HG03460 (cell line): ENCODE data around the gene UFSP2.
"Not testable (repeated sequence)": the region's sequence is repeated elsewhere in the genome, so short reads cannot be mapped to it uniquely, and the experiment has no call there.

Experiments
- ATAC-seq: cut with Tn5 transposase; IDR thresholded peaks from one replicate; pipeline ENCODE4 v1.9.1; 2021; ENCODE audit not compliant: unreplicated experiment

Gene UFSP2

DNA sequence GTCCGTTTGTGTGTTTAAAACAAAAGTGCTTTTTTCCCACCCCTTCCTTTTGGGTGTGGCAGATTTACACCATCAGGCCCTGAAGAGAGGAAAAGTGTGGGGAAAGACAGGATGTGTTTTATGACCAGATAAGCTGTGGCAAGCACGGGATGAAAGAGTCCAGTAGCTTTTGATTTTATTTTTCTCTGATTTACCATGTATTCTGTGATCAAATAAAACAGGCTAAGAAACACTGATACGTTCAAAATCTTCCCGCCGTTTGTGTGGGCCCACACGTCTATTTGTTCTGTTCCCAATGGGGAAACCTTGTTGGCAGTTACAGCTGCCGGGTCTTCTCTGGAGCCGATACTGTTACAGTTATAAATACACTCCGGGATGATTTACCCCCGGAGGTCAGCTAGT lies 40.8 kb downstream of the UFSP2 start:
- no peak for ATAC-seq

DNA sequence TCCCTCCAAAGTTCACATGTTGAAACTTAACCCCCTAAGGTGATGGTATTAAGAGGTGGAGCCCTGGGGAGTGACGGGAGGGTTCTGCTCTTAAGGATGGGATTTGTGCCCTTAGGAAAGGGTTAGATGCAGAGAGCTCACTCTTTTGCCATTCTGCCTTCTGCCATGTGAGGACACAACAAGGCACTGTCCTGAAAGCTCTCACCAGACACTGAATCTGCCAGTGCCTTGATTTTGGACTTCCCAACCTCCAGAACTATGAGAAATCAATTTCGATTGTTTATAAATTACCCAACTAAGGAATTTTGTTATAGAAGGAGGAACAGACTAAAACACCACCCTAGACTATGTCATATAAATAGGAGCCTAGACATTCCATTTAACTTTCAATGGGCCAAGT lies 41.7 kb downstream of the UFSP2 start:
- no peak for ATAC-seq

DNA sequence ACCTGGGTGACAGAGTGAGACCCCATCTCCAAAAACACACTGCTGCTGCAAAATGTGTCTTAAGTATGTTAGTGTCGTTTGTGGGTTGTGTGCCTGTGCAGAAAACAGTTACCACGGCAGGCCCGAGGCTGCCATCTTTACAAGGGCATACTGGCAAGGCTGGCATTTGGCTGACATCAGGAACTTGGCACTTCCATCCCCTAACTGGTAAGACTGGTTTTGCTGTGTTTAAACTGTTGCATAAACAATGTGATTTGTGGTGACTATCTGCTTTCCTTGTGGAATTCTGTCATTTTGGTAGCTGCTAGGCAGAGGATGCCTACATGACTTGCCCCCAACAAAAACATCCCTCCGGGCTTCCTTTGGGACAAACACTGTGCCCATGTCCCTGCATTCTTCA lies 42.3 kb downstream of the UFSP2 start:
- ATAC-seq: no peak

DNA sequence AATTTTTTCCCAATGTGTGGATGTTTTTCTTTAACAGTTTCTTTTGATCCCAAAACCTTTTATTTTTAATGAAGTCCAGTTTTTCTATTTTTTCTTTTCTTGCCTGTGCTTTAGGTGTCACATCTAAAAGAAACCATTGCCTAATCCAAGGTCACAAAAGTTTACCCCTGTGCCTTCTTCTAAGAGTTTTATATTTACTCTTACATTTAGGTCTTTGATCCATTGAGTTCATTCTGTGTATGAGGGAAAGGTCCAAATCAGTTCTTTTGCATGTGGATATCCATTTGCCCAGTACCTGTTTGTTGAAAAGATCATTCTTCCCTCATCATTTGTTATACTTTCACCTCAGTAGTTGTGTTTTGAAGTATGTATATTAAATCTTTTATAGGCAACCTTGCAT lies 43.0 kb downstream of the UFSP2 start:
- ATAC-seq: no peak

DNA sequence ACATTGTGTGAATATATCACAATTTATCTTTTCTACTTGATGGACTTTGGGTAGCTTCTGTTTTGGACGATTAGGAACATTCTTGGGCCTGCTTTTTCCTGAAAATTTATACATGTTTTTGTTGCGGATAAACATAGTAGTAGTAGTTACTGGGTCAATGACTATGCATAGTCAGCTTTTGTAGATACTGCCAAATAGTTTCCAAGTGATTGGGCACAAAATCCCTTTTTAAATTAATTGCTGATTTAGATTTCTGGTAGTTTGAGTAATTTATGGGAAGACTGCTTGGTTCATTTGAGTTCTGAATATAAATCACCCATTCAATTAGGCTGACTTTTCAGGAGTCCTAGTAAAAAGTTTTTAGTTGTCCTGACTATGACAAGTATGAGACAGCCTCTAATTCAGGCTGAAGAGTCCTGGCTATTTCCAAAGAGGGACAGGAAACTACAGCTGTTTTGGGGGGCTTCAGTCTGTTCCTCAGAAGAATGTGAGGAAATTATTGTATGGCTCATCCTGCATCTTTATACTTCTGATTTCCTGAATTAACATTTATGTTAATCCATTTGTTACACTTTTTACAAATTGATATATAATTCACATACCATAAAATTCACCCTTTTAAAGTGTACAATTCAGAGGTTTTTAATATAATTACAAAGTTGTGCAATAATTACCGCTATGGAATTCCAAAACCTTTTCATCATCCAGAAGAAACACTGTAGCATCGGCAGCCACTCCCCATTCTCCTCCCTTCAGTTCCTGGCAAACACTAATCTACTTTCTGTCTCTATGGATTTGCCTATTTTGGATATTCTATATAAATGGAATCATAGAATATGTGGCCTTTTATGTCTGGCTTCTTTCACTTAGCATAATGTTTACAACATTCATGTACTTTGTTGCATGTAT lies 44.2 kb downstream of the UFSP2 start:
- no peak for ATAC-seq

GRCh38 chr4:185380320-185380719 lies 45.4 kb downstream of the UFSP2 start:
- no peak for ATAC-seq

- no peak for ATAC-seq
Measured at GRCh38 chr4:185379326-185380295, 46.2 kb downstream of the UFSP2 start.

- ATAC-seq: no peak
Measured at GRCh38 chr4:185378264-185378663, 47.5 kb downstream of the UFSP2 start.

- no peak for ATAC-seq
Measured at GRCh38 chr4:185374573-185374972, 51.2 kb downstream of the UFSP2 start.

DNA sequence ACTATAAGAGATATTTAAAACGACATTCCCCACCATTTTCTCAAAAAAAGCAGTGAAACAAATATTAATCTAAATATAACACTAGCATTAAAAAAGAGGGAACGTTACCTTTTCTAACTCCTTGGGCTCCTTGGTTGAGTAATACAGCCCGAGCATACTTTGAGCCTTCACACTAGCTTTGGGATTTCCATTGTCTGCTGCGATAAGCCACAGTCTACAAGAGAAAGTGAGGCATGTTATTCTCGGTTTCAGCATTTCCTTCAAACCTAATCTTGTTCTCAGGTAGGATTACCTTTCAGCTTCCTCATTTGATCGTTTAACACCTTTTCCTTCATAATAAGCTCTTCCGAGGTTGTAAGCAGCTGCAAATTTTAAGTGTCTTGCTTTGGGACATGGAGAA lies 51.7 kb downstream of the UFSP2 start:
- no peak for ATAC-seq

GRCh38 chr4:185371702-185372101 lies 54.1 kb downstream of the UFSP2 start:
- no peak for ATAC-seq

DNA sequence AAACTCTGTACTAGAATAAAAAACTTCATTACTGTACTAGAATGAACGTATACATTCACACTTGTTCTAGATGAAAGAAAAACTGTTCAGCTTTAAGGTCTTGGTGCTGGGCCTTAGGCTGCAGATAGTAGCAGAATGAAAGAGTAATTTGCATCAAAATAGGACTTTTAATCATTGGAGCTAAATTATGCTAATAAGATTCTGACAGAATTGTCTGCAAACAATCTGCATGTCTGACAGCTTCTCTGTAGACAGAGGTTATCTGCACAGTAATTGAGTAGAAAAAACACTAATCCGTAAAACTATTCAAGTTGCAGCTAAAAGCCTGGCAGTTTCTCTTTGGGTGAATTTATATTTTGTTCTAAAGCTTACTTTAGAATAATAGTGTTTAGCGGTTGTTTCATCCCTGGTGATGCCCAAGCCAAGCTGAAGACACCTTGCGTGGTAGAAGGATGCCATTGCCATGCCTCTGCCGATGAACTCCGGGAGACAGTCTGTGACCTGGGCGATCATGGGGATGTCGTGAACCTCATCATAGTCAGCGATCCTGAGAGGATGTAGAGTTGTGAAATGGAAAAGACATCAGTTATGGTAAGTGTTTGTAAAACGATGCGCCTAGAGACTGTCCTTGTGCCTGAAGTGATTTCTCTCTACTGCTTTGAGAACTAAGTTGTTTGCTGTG lies 55.4 kb downstream of the UFSP2 start:
- no peak for ATAC-seq

- ATAC-seq: no peak
Measured at GRCh38 chr4:185369731-185370130, 56.0 kb downstream of the UFSP2 start.

DNA sequence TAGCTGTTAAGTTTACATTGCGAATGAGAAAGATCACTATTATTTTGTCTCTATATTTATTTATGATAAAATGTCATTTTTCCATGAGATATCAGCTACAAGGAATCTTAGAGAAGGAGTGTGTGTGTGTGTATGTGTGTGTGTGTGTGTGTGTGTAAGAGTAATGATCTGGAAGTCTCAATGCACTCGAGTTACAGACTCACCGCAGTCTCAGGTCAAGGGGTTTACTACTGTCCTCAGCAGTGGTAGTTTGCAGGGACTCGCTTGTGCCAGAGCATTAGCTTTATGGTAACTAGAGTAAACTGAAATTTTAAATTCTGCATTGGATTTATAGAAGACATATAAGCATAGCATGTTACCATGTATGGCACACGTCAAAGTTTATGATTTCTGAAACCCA lies 60.9 kb downstream of the UFSP2 start:
- no peak for ATAC-seq

DNA sequence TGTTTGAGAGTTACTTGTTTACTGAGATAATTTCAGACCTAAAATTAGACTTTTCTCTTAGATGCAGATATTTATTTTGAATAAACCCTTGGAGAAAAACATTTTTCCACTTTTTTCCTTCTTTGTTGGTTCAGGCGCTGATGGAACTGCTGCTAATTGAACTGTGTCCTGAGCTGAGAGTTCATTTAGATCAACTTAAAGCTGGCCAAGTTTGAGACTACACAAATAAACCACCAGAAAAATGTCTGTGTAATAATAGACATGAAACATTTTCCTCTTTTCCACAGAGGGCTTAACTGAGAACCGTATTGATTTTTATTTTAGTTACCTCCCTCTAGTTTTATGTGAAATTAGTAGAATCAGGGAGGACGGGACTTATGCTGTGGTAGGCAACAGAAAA lies 62.5 kb downstream of the UFSP2 start:
- no peak for ATAC-seq

GRCh38 chr4:185362570-185362969 lies 63.2 kb downstream of the UFSP2 start:
- ATAC-seq: not testable (repeated sequence)

DNA sequence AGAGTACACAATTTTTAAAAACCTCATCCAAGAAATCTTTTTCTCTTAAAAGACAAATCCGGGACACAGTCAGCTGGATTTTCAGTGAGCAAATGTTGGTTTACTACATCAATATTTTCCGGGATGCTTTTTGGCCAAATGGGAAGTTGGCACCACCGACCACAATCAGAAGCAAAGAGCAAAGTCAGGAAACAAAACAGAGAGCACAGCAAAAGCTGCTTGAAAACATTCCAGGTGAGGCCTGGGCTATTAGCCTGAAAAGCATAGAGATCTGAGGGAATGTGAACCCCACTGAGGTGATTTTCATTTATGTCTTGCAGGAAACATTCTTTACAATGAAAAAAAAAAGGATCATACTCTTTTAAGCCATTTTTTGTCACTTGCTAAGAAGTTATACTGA lies 63.9 kb downstream of the UFSP2 start:
- ATAC-seq: no peak

DNA sequence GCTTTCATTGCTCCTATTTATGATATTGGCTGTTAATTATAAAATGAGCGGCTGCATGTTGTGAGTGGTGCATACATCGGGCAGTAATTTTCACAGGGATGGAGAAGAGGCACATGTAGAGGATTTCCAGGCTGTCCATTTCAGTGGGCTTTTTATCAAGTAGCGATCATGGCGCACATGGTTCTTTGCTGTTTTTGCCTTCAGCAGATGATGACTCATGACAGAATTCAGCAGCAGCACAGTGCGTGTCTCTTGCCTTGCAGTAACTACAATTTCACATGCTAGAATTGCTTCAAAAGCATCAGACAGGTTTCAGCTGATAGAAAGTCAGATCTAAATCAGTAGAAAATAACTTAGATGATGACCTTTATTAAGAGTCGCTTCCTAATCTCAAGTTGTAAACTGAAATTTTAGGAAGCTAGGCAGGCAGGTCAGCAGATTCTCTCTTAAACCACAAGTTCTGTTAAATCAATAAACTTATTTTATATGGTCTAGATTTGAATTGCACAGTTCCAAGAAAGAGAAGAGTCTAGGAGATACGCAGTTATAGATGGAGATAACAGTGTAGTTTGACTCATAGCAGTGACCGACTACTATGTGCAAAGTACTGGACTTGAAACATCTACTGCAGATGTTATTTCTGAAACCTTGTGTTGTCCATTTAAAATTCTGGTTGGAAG lies 65.9 kb downstream of the UFSP2 start:
- ATAC-seq: no peak

DNA sequence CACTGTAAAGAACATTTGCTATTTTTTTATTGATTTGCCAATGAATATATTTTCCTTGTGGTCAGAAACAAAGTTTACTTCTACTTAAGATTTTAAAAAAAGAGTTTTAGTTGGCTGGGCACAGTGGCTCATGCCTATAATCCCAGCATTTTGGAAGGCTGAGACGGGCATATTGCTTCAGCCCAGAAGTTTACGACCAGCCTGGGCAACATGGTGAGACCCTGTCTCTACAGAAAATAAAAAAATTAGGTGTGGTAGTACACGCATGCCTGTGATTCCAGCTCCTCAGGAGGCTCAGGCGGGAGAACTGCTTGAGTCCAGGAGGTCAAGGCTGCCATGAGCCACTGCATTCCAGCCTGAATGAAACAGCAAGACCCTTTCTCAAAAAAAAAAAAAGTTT lies 66.8 kb downstream of the UFSP2 start:
- ATAC-seq: no peak

DNA sequence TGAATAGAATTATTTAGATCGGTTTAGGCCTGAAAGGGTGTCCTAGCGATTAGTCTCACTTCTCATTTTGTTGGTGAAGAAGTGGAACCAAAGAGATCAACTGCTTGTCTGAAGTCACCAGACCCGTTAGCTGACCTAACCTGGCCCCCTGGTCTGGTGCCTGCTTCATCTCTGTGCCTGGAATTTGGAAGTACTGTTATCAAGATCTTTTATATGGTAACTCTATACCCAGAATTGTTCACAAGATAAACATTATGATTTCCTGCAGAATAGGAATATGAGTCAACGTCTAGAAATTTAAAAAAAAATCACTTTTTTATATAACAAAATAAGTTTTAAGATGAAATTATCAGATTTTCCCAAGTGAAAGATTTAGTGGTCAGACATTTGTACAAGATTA lies 67.2 kb downstream of the UFSP2 start:
- ATAC-seq: no peak
